ENCODE results near the gene EEF1G.
"Not testable (repeated sequence)": the region's sequence is repeated elsewhere in the genome, so short reads cannot be mapped to it uniquely, and the experiment has no call there.

DNA sequence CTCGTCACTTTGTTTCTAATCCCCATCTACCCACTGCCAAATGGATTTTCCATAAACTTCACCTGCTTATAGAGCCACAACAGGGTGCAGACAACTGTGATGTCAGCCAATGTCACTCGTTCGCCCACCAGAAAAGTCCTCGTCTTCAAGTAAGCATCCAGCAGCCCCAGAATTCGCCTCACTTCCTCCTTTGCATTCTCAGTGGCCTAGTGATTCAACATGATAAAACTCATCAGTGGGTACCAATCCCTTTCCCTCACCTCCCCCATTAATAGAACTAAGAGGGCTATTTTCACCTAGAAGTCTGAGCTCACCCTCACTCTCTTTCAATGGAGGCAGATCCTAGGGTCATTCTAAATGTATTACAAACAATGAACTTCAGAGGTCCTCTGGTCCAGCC lies 2.8 kb downstream of the EEF1G start:
- not testable (repeated sequence) for TF ChIP-seq GLIS1, ZNF423 (tag by site-specific recombination; IDR thresholded peaks at IDR 0.05)
- TF ChIP-seq, protein P1, sequence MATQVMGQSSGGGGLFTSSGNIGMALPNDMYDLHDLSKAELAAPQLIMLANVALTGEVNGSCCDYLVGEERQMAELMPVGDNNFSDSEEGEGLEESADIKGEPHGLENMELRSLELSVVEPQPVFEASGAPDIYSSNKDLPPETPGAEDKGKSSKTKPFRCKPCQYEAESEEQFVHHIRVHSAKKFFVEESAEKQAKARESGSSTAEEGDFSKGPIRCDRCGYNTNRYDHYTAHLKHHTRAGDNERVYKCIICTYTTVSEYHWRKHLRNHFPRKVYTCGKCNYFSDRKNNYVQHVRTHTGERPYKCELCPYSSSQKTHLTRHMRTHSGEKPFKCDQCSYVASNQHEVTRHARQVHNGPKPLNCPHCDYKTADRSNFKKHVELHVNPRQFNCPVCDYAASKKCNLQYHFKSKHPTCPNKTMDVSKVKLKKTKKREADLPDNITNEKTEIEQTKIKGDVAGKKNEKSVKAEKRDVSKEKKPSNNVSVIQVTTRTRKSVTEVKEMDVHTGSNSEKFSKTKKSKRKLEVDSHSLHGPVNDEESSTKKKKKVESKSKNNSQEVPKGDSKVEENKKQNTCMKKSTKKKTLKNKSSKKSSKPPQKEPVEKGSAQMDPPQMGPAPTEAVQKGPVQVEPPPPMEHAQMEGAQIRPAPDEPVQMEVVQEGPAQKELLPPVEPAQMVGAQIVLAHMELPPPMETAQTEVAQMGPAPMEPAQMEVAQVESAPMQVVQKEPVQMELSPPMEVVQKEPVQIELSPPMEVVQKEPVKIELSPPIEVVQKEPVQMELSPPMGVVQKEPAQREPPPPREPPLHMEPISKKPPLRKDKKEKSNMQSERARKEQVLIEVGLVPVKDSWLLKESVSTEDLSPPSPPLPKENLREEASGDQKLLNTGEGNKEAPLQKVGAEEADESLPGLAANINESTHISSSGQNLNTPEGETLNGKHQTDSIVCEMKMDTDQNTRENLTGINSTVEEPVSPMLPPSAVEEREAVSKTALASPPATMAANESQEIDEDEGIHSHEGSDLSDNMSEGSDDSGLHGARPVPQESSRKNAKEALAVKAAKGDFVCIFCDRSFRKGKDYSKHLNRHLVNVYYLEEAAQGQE (tag by site-specific recombination; IDR thresholded peaks at IDR 0.05): not testable (repeated sequence)
